Islet precursor cell (in vitro differentiated cells): ENCODE data around the gene HOXD9.

Experiments
- DNase-seq: peaks from one replicate; pipeline ENCODE4 v3.0.0-alpha.2; 2018

Gene HOXD9

DNA sequence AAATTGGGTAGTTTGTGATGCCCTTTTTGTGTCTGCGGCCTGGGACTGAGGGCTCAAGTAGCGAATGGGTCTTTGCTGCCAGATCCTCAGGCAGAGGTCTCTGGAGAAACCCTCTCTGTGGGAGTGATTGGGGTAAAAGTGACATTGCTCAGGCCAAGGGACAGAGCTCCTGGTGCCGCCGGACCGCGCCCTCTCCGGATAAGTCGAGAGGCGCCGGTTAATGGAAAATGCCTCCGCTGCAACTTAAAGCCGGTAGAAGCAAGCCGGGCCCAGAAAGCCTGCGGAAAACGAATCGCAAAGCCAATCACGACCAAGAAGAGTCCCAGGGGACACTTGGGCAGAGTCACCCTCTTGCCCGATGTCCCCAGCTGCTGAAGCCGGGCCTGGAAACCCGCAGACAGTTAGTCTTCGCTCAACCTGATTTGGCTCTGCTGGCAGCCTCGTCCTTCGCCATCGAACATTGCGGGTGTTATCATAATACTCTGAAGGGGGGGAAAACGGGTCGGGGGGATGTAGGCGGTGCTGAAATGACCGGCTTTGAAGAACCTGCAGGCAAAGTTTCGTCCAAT, 23.3 kb upstream of the HOXD9 start:
- peak; percentile 50 for DNase-seq

- DNase-seq, result peak; percentile 57
Observed at GRCh38 chr2:176099728-176100546, 22.6 kb upstream of the HOXD9 start, which contains the start of gene HOXD12. HOXD12 (plus strand) TSS chr2:176099795; CDS start chr2:176099802, 7 bp downstream.

GRCh38 chr2:176100547-176101140, 21.9 kb upstream of the HOXD9 start:
- DNase-seq, result peak; percentile 55

GRCh38 chr2:176101216-176101830, 21.2 kb upstream of the HOXD9 start:
- DNase-seq, result peak; percentile 25

DNA sequence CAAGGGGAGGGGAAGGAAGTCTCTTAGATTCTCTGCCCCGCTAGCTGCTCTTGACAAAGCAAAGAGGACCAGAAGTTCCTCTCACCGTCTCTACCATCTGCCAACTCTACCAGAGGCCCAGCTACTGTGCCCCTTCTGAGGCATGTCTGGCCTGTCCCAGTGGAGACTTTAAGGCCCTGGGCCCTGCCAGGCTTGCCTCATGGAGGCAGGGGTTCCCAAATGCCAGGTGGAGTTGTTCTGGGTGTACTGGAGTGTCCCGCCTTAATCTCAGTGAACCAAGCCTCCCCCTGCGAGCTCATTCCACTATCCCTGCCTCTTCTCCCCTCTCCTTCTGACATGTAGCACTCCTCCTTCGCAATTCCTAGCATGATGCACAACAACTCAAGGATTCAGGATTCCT, 20.7 kb upstream of the HOXD9 start:
- peak; percentile 29 for DNase-seq

DNA sequence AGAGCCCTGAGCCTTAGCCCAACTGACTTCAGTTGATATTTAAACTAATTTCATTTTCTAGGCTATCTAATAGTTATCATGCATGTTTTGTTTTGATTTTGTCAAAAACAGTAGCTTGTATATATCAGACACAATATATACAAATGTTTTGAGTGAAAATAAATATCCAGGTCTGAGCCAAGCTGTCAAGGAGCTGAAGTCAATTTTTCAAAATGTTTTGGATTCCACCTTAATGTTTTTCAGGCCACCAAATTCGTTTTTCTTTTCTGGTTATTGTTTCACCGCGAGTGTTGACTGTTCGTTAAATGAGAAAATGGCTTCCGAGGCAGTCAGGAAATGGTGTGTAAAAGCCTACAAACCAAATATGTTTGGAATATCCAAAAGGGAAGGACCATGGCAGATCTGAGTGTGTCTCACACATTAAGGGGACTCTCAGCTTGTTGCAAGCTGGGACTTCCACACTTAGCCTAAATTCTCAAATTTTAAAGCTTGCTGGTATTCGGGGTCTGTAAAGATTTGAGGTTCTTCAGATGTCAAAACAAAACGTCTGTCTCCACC, 20.1 kb upstream of the HOXD9 start:
- no peak for DNase-seq

DNA sequence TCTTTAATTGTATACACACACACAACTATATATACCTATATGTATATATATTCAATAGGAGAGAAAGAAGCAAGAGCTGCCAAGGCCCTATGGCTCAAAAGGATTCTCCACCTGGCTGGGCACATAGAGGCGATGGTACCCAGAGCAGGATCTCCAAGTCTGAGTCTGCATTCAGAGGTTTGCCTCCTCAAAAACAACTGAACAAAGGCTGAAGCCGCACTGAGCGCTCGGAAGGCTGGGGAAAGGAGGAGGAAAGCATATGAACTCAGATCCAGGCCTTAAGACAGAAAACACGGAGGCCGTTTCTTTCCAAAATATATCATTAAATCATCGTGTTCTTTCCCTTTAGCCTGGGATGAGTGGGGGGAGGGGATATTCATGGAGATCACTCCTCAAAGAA, 19.3 kb upstream of the HOXD9 start:
- no peak for DNase-seq

DNA sequence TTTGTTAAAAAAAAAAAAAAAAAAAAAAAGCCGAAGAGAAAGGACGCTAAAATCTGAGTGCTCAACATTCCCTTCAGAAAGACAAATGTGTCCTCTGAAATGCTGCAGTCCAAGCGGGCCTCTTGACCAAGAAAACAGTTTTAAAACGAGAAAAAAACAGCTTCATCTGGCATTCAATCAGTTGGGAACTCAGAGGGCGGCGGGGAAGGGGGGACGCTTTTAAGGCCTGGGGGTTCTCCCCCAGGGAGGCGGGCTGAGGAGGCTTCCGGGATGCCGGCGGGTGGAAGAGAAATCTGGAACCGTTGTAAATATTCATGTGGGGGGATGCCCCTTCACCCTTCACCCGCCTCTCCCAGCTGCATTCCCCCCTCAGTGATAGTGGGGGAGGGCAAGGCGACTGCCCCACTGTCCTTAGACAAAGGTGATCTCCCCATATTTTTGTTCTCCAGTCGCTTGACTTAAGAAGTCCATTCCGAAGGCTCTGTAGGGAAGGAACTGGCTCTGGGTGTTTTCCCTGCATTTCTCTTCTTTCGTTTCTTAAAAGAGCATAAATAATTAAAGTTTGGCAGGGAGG, 18.7 kb upstream of the HOXD9 start:
- DNase-seq, result peak; percentile 58

DNA sequence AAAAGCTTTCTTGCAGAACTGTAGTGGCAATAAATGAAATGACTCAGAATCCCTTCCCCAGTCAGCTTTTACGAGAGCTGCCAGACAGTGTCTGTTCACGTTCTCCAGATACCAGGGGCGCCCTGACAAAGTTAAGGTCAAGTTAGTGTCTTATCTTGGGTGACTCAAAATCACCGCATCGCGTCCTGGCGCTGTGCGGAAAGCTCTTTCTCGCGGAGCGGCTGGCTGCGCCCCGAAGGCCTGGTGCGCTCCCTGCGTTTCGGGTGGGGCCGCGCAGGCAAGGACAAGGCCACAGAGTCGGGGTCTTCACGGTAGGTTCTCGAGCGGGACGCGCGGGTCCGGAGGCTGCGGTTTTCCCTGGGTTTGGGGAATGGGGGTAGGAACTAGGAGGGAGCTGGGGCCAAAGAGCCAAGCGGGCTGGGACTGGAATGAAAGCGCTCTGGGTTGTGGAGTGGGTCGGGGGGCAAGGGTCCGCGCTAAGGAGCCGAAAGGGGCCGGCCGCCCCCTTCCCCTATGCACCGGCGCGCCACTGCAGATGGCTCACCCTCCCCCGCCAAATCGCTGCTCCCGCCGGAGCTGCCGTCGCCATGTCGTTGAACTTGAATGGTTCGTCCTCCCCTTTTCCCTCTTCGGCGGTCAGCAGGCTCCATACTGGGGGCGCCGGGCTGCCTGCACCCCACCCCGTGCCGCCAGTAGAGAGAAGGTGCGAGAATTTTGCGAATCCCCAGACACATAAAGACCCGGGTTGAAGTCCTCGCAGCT, 18.0 kb upstream of the HOXD9 start:
- peak; percentile 90 for DNase-seq

DNA sequence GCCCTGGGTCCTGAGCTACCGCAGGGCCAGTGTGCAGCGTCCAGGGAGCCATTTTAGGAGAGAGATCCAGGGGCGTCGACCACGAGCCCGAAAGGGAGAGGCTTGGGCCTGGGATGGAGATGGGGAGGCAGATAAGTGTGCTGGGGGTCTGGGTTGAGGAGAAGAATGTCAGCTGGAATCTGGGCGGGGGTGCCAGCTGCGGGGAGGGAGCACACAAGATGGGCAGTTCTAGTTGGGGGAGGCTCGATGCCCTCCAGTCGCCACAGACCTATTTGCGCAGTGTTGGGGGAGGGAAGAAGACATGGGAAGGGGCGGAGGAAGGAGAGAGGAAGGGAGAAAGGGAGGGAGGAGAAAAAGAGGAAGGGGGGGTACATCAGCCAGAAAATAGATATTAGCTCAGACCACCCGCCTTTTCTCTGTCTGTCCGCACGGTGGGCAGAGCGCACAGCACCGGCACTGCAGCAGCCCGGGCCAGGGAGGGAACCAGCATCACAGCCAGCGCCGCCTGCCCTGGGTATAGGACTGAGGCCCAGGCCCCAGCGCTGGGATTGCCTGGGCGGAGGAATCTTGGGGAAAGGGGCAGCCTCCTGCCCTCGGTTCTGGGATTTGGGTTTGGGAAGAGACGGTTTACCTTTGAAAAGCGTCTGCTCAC, 17.3 kb upstream of the HOXD9 start:
- peak; percentile 64 for DNase-seq

- peak; percentile 41 for DNase-seq
Observed at GRCh38 chr2:176105730-176106580, 16.6 kb upstream of the HOXD9 start.

- DNase-seq, result no peak
Observed at GRCh38 chr2:176106581-176107539, 15.7 kb upstream of the HOXD9 start, which contains the start of gene HOXD11. HOXD11 (plus strand) TSS chr2:176107280; CDS start chr2:176107356, 76 bp downstream.

- peak; percentile 45 for DNase-seq
Observed at GRCh38 chr2:176107731-176108181, 14.8 kb upstream of the HOXD9 start.

DNA sequence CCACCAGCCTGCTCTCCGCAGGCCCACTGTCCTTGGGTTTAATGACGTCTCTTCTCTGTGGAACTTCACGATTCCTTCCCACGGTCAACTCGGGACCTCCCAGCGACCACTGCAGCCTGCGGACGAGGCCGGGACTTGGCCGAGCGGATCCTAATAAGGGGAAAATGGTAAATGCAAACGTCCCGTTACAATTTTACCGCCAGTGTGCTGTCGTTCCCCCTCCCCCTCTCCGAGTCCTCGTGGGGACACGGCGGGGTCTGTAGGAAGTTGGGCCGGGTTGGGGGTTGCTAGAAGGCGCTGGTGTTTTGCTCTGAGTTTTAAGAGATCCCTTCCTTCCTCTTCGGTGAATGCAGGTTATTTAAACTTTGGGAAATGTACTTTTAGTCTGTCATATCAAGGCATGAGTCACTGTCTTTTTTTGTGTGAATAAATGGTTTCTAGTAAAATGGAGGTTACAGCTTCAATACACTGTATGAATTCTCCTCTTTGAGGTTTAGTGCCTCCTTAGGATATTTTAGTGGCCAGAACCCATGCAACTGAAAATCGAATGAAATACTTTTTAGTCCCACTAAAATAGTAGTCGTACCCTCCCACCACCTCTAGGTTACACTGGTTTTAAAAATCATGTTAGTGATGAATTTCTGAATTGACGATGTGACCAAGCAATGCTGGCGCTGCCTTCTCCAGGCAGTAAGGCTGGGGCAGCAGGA, 13.2 kb upstream of the HOXD9 start:
- DNase-seq, result no peak

GRCh38 chr2:176109946-176110345, 12.6 kb upstream of the HOXD9 start:
- peak; percentile 65 for DNase-seq

DNA sequence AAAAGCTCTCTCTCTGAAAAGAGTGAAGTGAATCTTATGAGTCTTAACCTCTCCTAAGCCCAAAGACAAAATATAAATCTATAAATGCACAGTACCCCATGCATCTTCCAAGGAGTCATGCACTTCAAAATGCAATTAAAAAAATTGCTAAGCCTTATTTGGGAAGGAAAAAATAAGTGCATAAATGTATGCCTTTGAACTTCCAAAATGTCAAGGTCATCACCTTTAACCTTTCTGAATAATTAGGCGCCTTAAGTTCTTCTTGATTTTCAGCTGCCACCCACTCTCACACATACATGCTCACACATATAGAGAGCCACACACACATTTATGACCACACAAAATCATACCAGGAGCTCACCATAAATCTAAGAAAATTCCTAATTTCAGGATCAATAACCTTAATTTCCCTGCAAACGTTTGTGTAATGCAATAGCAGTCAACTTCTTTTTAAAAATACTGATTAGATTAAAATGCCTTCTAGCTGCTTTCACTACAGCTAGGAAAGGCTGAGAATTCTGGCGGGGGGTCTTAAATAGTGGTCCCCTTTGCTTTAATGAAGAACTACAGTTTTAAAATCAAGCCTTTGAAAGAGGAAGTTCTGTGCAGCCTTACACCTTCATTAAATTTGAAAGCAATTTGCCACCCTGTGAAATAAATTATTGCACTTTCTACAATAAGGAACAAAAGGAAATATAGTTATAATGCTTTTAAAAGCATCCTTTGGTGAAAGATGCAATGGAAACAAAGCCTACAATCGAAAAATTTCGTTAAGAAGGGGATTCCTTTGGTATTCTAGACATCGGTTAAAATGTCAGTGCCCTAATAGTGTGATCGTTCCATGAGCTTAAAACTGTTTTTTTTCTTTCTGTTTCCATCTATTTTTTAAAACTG, 11.9 kb upstream of the HOXD9 start:
- DNase-seq, result no peak

DNA sequence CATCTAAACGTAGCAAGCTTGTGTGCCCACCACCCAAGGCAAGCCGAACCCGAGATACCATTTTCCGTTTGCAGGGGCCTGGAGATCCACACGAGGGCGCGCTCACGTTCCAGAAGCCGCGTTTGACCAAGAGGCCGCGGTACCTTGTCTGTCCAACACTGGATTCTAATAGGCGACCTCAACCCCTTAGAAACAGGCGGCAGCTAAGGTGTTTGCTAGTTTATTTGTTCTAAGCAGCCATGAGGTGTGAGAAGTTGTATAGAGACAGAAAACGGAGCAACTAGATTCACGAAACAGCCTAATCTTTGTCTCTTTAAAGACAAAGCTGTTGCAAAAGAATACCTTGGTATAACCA, 11.2 kb upstream of the HOXD9 start:
- DNase-seq, result peak; percentile 86
